Gastrocnemius medialis (tissue), 4 donors: Measurements from ENCODE around the gene BRSK1. TPM values are rescaled to one million over a fixed set of nuclear protein-coding genes. Genes with fewer than 3 reads are reported as not detected.

Experiments
- ATAC-seq, 2 donors: fragments of 150-250 bp; one replicate each; pipeline ENCODE4 v1.9.1; 2016
- DNase-seq, 2 donors: peaks; one replicate each; pipeline ENCODE4 v3.0.0-alpha.2; 2019
- H3K27ac ChIP-seq, 4 donors: fragments of 200-600 bp; sonication (generic); 1 replicate in 1 of 4; 2 replicates in 3 of 4; pipeline ENCODE4 v1.5.1; 2016 to 2018; ENCODE audit warnings: mild to moderate bottlenecking in 2 of 4, moderate library complexity in 1 of 4
- H3K27me3 ChIP-seq, 3 donors: fragments of 200-600 bp; sonication (generic) in 2 of 3; 1 replicate in 1 of 3; 2 replicates in 2 of 3; pipeline versions ENCODE4 v1.5.1 to v1.6.0; 2016 to 2019; ENCODE audit warnings: mild to moderate bottlenecking in 1 of 3, moderate library complexity in 1 of 3
- H3K36me3 ChIP-seq, 2 donors: fragments of 200-600 bp; sonication (generic) in 1 of 2; one replicate each; pipeline ENCODE4 v1.5.1; 2017 to 2018
- H3K4me1 ChIP-seq, 2 donors: fragments of 200-600 bp; sonication (generic) in 1 of 2; one replicate each; pipeline ENCODE4 v1.5.1; 2016 to 2017; ENCODE audit warnings: mild to moderate bottlenecking in 2 of 2
- H3K4me3 ChIP-seq, 4 donors: fragments of 200-600 bp; sonication (generic) in 3 of 4; 1 replicate in 1 of 4; 2 replicates in 3 of 4; pipeline ENCODE4 v1.5.1; 2016 to 2019; ENCODE audit warnings: mild to moderate bottlenecking in 2 of 4
- H3K9me3 ChIP-seq, 3 donors: fragments of 200-600 bp; sonication (generic) in 2 of 3; 1 replicate in 1 of 3; 2 replicates in 2 of 3; pipeline ENCODE4 v1.5.1; 2016 to 2019
- POLR2A ChIP-seq, 2 donors: fragments of 450-650 bp; IDR thresholded peaks; one replicate each; pipeline ENCODE4 v1.6.1; 2017; ENCODE audit warnings: antibody characterized with exemption in 2 of 2, mild to moderate bottlenecking in 2 of 2, moderate library complexity in 2 of 2
- in situ Hi-C, 4 donors: fragments of 200-750 bp; cut with MboI; loops; one replicate each; pipeline versions ENCODE4 v1.15.0 to v1.8.0; 2017; ENCODE audit warnings: low sequenced_read_pairs in 4 of 4
- intact Hi-C: fragments of 100-400 bp; cut with DNase I; formaldehyde crosslinking; loops from one replicate; pipeline ENCODE4 v1.15.1; 2023; ENCODE audit warnings: low total_unique reads
- total RNA-seq, 4 donors: library from RNA; depleted of rRNA; stranded (reverse); fragments of >200 nt; gene quantifications; one replicate each; pipeline versions ENCODE4 v1.1.0 to v1.2.3, GENCODE V29; 2016
- TF ChIP-seq, protein P1 (sequence below), 5 experiments: fragments of 450-650 bp in 3 of 5; fragments of 200-600 bp in 2 of 5; sonication (generic) in 2 of 5; IDR thresholded peaks in 4 of 5; conservative IDR thresholded peaks in 1 of 5; 1 replicate in 4 of 5; 2 replicates in 1 of 5; pipeline ENCODE4 v1.5.1; 2016 to 2019; ENCODE audit warnings: antibody characterized with exemption in 5 of 5, mild to moderate bottlenecking in 3 of 5, moderate library complexity in 3 of 5

Gene BRSK1
- total RNA-seq, 4 donors from 2014 or later, result not detected

DNA sequence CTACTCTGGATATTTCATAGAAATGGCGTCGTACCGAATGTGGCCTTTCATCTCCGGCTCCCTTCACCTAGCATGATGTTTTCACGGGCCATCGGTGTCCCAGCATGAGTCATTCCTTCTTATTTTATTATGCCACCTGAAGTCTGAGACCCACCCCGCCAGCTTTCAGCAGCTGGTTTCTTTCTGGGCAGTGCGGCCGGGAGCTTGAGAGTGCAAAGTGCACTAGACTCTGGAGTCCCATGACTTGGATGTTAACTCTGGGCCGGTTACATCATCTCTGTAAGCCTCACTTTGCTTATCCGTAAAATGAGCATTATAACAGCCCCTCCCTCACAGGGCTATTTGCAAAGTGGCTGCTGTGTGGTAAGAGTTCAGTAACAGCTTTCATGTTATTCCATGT is 50.1 kb downstream of the BRSK1 start:
- ATAC-seq (no peak), DNase-seq (no peak)
- in situ Hi-C loops, result no loop called here
- intact Hi-C loops, result no loop called here
- Histone ChIP-seq H3K4me1 (peaks cover 4 to 5% of the 10 kb centered on the region in 2 donors), H3K4me3 (no peak overlapping the region), H3K9me3 (no peaks in the 10 kb centered on the region), H3K27me3 (peaks cover 3 to 16% (median 14%) of the 10 kb centered on the region in 3 donors), H3K27ac (no peak overlapping the region), H3K36me3 (no peaks in the 10 kb centered on the region)
- TF ChIP-seq POLR2A (IDR thresholded peaks at IDR 0.05), result no peak
- TF ChIP-seq, protein P1, sequence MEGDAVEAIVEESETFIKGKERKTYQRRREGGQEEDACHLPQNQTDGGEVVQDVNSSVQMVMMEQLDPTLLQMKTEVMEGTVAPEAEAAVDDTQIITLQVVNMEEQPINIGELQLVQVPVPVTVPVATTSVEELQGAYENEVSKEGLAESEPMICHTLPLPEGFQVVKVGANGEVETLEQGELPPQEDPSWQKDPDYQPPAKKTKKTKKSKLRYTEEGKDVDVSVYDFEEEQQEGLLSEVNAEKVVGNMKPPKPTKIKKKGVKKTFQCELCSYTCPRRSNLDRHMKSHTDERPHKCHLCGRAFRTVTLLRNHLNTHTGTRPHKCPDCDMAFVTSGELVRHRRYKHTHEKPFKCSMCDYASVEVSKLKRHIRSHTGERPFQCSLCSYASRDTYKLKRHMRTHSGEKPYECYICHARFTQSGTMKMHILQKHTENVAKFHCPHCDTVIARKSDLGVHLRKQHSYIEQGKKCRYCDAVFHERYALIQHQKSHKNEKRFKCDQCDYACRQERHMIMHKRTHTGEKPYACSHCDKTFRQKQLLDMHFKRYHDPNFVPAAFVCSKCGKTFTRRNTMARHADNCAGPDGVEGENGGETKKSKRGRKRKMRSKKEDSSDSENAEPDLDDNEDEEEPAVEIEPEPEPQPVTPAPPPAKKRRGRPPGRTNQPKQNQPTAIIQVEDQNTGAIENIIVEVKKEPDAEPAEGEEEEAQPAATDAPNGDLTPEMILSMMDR (IDR thresholded peaks at IDR 0.05 in 4 of 5, conservative IDR thresholded peaks at IDR 0.05 in 1 of 5), result no peak

GRCh38 chr19:55336101-55336500 is 52.3 kb downstream of the BRSK1 start:
- no peak for DNase-seq
- in situ Hi-C loops (no loop called here), intact Hi-C loops (no loop called here)
- Histone ChIP-seq H3K27me3 (peaks cover 3 to 16% (median 14%) of the 10 kb centered on the region in 3 donors), H3K9me3 (no peaks in the 10 kb centered on the region), H3K27ac (no peak overlapping the region), H3K4me3 (no peak overlapping the region), H3K36me3 (no peaks in the 10 kb centered on the region), H3K4me1 (peaks cover 12 to 15% of the 10 kb centered on the region in 2 donors)
- no peak for TF ChIP-seq POLR2A (IDR thresholded peaks at IDR 0.05)
- TF ChIP-seq, protein P1 (IDR thresholded peaks at IDR 0.05 in 4 of 5, conservative IDR thresholded peaks at IDR 0.05 in 1 of 5), result no peak
- ATAC-seq, result no peak

- DNase-seq (peak; percentile 100), ATAC-seq (peak; percentile 94 to 95)
- H3K4me3 ChIP-seq, result peak within 1 kb of the TSS; percentile 65 to 82 (median 75)
- H3K27ac ChIP-seq, result peak within 1 kb of the TSS; percentile 83 to 97 (median 91)
- TF ChIP-seq, protein P1 (IDR thresholded peaks at IDR 0.05 in 4 of 5, conservative IDR thresholded peaks at IDR 0.05 in 1 of 5), result peak in 4 of 5 experiments; percentile 38 to 65 (median 52)
- TF ChIP-seq POLR2A (IDR thresholded peaks at IDR 0.05), result peak in 1 of 2 donors; percentile 85
- H3K9me3 ChIP-seq, result no peaks in the 10 kb centered on the region
- peaks cover 0 to 18% of the 10 kb centered on the region in 2 donors for H3K36me3 ChIP-seq
- in situ Hi-C loops (no loop called here), intact Hi-C loops (loop anchor here (1.0 to 2.0 kb wide), 7 partner anchors 38 to 890 kb away; partner anchors contain the start of genes ISOC2, LENG8, PPP6R1 and RPL28)
- peaks cover 0 to 10% (median 7%) of the 10 kb centered on the region in 3 donors for H3K27me3 ChIP-seq
- H3K4me1 ChIP-seq, result peaks cover 12 to 22% of the 10 kb centered on the region in 2 donors
Observed at GRCh38 chr19:55339105-55339888, 55.5 kb downstream of the BRSK1 start, which contains the start of gene KMT5C. Gene KMT5C (plus strand): TSS chr19:55339876. CDS start chr19:55341937, 2,061 bp downstream.

GRCh38 chr19:55339889-55340783 is 56.3 kb downstream of the BRSK1 start:
- peak overlapping the region; percentile 83 to 95 (median 88) for H3K27ac ChIP-seq
- H3K9me3 ChIP-seq, result no peaks in the 10 kb centered on the region
- DNase-seq (no peak), ATAC-seq (no peak)
- TF ChIP-seq, protein P1 (IDR thresholded peaks at IDR 0.05 in 4 of 5, conservative IDR thresholded peaks at IDR 0.05 in 1 of 5), result no peak
- peak in 1 of 2 donors; percentile 79 for TF ChIP-seq POLR2A (IDR thresholded peaks at IDR 0.05)
- in situ Hi-C loops (no loop called here), intact Hi-C loops (loop anchor here (1.0 to 2.0 kb wide), 7 partner anchors 39 to 891 kb away; partner anchors contain the start of genes ISOC2, LENG8, PPP6R1 and RPL28)
- H3K4me3 ChIP-seq, result peak overlapping the region; percentile 65 to 75 (median 74)
- H3K36me3 ChIP-seq, result peaks cover 0 to 18% of the 10 kb centered on the region in 2 donors
- H3K27me3 ChIP-seq, result peaks cover 0 to 7% (median 0%) of the 10 kb centered on the region in 3 donors
- H3K4me1 ChIP-seq, result peaks cover 12 to 22% of the 10 kb centered on the region in 2 donors
